SK-N-SH treated with all-trans-retinoic acid at 6 μM for 48 hours (cell line): ENCODE measurements around the gene GRAMD1C.

Experiments
- ATAC-seq: fragments of 200-7000 bp; cut with Tn5 transposase; 3 replicates; pipeline ENCODE4 v1.9.1; 2020; ENCODE audit warnings: mild to moderate bottlenecking, moderate library complexity
- ARNTL ChIP-seq: fragments of 450-650 bp; formaldehyde crosslinking; IDR thresholded peaks from 2 replicates; pipeline ENCODE4 v1.5.0; 2020; ENCODE audit warnings: low read depth, mild to moderate bottlenecking, moderate library complexity, borderline replicate concordance
- BACH2 ChIP-seq: fragments of 250-450 bp; sonication (Bioruptor Pico); IDR thresholded peaks from 2 replicates; pipeline ENCODE4 v1.9.0; 2021; ENCODE audit warnings: mild to moderate bottlenecking, borderline replicate concordance
- CSDC2 ChIP-seq: fragments of 250-450 bp; sonication (Bioruptor Pico); IDR thresholded peaks from 2 replicates; pipeline ENCODE4 v1.5.0; 2020; ENCODE audit warnings: mild to moderate bottlenecking, moderate library complexity
- CSRNP3 ChIP-seq: fragments of 250-450 bp; sonication (Bioruptor Pico); IDR thresholded peaks from 2 replicates; pipeline ENCODE4 v1.5.1; 2021; ENCODE audit warnings: mild to moderate bottlenecking, moderate library complexity
- ESRRG ChIP-seq: fragments of 250-450 bp; sonication (Bioruptor Pico); IDR thresholded peaks from 2 replicates; pipeline ENCODE4 v1.6.1; 2021; ENCODE audit warnings: mild to moderate bottlenecking
- GLIS3 ChIP-seq: fragments of 250-450 bp; sonication (Bioruptor Pico); IDR thresholded peaks from 2 replicates; pipeline ENCODE4 v1.5.0; 2020; ENCODE audit warnings: mild to moderate bottlenecking, moderate library complexity
- OSR1 ChIP-seq: fragments of 250-450 bp; sonication (Bioruptor Pico); IDR thresholded peaks from 2 replicates; pipeline ENCODE4 v1.8.0; 2022; ENCODE audit warnings: moderate library complexity, mild to moderate bottlenecking, inconsistent platforms
- PATZ1 ChIP-seq: fragments of 250-450 bp; sonication (Bioruptor Pico); IDR thresholded peaks from 2 replicates; pipeline ENCODE4 v1.8.0; 2020; ENCODE audit warnings: mild to moderate bottlenecking, moderate library complexity, borderline replicate concordance
- POU6F1 ChIP-seq: fragments of 250-450 bp; sonication (Bioruptor Pico); IDR thresholded peaks from 2 replicates; pipeline ENCODE4 v1.8.0; 2021; ENCODE audit warnings: low read depth, mild to moderate bottlenecking, moderate library complexity, borderline replicate concordance
- PPARA ChIP-seq: fragments of 250-450 bp; sonication (Bioruptor Pico); IDR thresholded peaks from 2 replicates; pipeline ENCODE4 v1.5.0; 2020; ENCODE audit warnings: mild to moderate bottlenecking, borderline replicate concordance
- RARB ChIP-seq: fragments of 250-450 bp; sonication (Bioruptor Pico); IDR thresholded peaks from 2 replicates; pipeline ENCODE4 v1.8.0; 2021; ENCODE audit warnings: mild to moderate bottlenecking, moderate library complexity
- TOX ChIP-seq: fragments of 250-450 bp; sonication (Bioruptor Pico); IDR thresholded peaks from 2 replicates; pipeline ENCODE4 v1.8.0; 2021; ENCODE audit warnings: mild to moderate bottlenecking, moderate library complexity, borderline replicate concordance
- ZC3H10 ChIP-seq: fragments of 250-450 bp; sonication (Bioruptor Pico); IDR thresholded peaks from 2 replicates; pipeline ENCODE4 v1.5.1; 2021; ENCODE audit warnings: mild to moderate bottlenecking, moderate library complexity
- ZFP3 ChIP-seq: fragments of 250-450 bp; sonication (Bioruptor Pico); IDR thresholded peaks from 2 replicates; pipeline ENCODE4 v1.5.0; 2020; ENCODE audit warnings: mild to moderate bottlenecking, moderate library complexity
- ZFP30 ChIP-seq: fragments of 450-650 bp; formaldehyde crosslinking; IDR thresholded peaks from 2 replicates; pipeline ENCODE4 v1.5.0; 2022; ENCODE audit warnings: mild to moderate bottlenecking, moderate library complexity
- ZNF565 ChIP-seq: fragments of 450-650 bp; formaldehyde crosslinking; conservative IDR thresholded peaks from 2 replicates; pipeline ENCODE4 v1.5.0; 2020; ENCODE audit warnings: low read depth, mild to moderate bottlenecking, moderate library complexity
- ZNF70 ChIP-seq: fragments of 450-650 bp; formaldehyde crosslinking; IDR thresholded peaks from 2 replicates; pipeline ENCODE4 v1.5.0; 2020; ENCODE audit warnings: mild to moderate bottlenecking, moderate library complexity
- ZNF8 ChIP-seq: fragments of 450-650 bp; formaldehyde crosslinking; IDR thresholded peaks from 2 replicates; pipeline ENCODE4 v1.5.0; 2020; ENCODE audit warnings: mild to moderate bottlenecking, moderate library complexity
- TF ChIP-seq, protein P1 (sequence below): fragments of 250-450 bp; sonication (Bioruptor Pico); IDR thresholded peaks from 2 replicates; pipeline ENCODE4 v1.5.0; 2020; ENCODE audit warnings: mild to moderate bottlenecking, moderate library complexity

GRAMD1C gene

GRCh38 chr3:113795693-113796092 is 42.9 kb upstream of the GRAMD1C start (continued):
- no peak for TF ChIP-seq PPARA (CRISPR knock-in tag)

DNA sequence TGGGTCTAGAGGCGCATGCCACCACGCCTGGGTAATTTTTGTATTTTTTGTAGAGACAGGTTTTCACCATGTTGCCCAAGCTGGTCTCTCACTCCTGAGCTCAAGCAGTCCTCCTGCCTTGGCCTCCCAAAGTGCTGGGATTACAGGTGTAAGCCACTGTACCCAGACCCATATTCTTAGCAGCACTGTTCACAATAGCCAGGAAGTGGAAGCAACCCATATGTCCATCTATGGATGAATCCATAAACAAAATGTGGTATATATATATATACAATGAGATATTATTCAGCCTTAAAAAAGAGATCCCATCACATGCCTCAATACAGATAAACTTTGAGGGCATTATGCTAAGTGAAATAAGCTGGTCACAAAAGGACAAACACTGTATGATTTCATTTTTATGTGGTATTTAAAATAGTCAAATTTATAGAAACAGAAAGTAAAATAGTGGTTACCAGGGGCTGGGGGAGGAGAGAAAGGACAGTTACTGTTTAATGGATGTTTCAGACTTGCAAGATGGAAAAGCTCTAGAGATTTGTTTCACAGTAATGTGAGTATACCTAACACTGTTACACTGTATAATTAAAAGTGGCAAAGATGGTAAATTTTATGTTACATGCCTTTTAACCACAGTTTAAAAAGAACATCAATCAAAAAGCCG is 35.7 kb upstream of the GRAMD1C start:
- ATAC-seq, result no peak

DNA sequence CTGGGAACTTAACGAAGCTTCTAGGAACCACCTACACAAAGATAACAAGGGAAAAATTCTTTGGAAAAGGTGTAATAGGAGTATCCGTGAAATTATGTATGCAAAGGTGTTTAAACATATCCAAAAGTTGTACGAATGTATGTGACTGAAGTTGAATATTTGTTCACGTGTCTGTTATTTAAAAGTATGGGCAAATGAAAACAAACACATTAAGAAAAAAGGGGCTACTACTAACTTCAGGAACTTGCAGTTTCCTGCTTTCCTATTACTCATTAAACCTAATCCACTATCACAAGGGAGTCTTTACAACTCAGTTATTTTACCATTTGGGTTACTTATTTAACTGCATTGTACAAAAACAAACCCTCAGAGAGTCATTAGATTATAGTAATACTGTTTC is 33.9 kb upstream of the GRAMD1C start:
- no peak for ATAC-seq
- TF ChIP-seq ZNF8 (CRISPR knock-in tag), result no peak
- no peak for TF ChIP-seq CSRNP3 (CRISPR knock-in tag)
- TF ChIP-seq ZFP3 (CRISPR knock-in tag), result no peak
- no peak for TF ChIP-seq ARNTL (CRISPR knock-in tag)
- no peak for TF ChIP-seq ESRRG (CRISPR knock-in tag)
- TF ChIP-seq, protein P1, sequence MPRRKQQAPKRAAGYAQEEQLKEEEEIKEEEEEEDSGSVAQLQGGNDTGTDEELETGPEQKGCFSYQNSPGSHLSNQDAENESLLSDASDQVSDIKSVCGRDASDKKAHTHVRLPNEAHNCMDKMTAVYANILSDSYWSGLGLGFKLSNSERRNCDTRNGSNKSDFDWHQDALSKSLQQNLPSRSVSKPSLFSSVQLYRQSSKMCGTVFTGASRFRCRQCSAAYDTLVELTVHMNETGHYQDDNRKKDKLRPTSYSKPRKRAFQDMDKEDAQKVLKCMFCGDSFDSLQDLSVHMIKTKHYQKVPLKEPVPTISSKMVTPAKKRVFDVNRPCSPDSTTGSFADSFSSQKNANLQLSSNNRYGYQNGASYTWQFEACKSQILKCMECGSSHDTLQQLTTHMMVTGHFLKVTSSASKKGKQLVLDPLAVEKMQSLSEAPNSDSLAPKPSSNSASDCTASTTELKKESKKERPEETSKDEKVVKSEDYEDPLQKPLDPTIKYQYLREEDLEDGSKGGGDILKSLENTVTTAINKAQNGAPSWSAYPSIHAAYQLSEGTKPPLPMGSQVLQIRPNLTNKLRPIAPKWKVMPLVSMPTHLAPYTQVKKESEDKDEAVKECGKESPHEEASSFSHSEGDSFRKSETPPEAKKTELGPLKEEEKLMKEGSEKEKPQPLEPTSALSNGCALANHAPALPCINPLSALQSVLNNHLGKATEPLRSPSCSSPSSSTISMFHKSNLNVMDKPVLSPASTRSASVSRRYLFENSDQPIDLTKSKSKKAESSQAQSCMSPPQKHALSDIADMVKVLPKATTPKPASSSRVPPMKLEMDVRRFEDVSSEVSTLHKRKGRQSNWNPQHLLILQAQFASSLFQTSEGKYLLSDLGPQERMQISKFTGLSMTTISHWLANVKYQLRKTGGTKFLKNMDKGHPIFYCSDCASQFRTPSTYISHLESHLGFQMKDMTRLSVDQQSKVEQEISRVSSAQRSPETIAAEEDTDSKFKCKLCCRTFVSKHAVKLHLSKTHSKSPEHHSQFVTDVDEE (CRISPR knock-in tag), result no peak
- TF ChIP-seq RARB (CRISPR knock-in tag), result no peak
- TF ChIP-seq ZFP30, result no peak
- TF ChIP-seq TOX (CRISPR knock-in tag), result no peak
- TF ChIP-seq ZC3H10 (CRISPR knock-in tag), result no peak

More for the DNA sequence above, 35.7 kb upstream of the GRAMD1C start:
- TF ChIP-seq PATZ1 (CRISPR knock-in tag) (no peak), ARNTL (CRISPR knock-in tag) (no peak), ZNF8 (CRISPR knock-in tag) (no peak), POU6F1 (CRISPR knock-in tag) (no peak), RARB (CRISPR knock-in tag) (no peak), ZFP30 (no peak), ZFP3 (CRISPR knock-in tag) (no peak), ZNF70 (CRISPR knock-in tag) (no peak), OSR1 (CRISPR knock-in tag) (no peak), GLIS3 (CRISPR knock-in tag) (no peak), BACH2 (CRISPR knock-in tag) (no peak), CSRNP3 (CRISPR knock-in tag) (no peak), CSDC2 (no peak), ESRRG (CRISPR knock-in tag) (no peak)

GRCh38 chr3:113805249-113805648 is 33.3 kb upstream of the GRAMD1C start:
- ATAC-seq, result no peak
- TF ChIP-seq BACH2 (CRISPR knock-in tag) (no peak), OSR1 (CRISPR knock-in tag) (no peak), TOX (CRISPR knock-in tag) (no peak), ZNF70 (CRISPR knock-in tag) (no peak), ARNTL (CRISPR knock-in tag) (no peak), ZNF565 (CRISPR knock-in tag) (no peak), POU6F1 (CRISPR knock-in tag) (no peak), ESRRG (CRISPR knock-in tag) (no peak)
- TF ChIP-seq, protein P1 (CRISPR knock-in tag), result no peak
